Endothelial cell of umbilical vein (primary cell): ENCODE data around the gene SLF2. TPM values are rescaled to one million over a fixed set of nuclear protein-coding genes. Genes with fewer than 3 reads are reported as not detected.

Experiments
- BruUV-seq: library from RNA; stranded (reverse); fragments of 400-500 nt; replicated peaks from 2 replicates; lab custom pipeline; 2021; lab: Mats Ljungman, UMichigan
- CTCF ChIA-PET: fragments of 300-600, 350-600 bp; sonication (Branson Sonifier 250); formaldehyde crosslinking; loops from one replicate; lab custom pipeline; 2021; ENCODE audit warnings: antibody characterized with exemption, inconsistent platforms; lab: Charles Lee
- POLR2A ChIA-PET: fragments of 300-600, 350-600 bp; sonication (Branson Sonifier 250); formaldehyde crosslinking; loops from one replicate; lab custom pipeline; 2021; ENCODE audit warnings: antibody characterized with exemption, inconsistent platforms; lab: Charles Lee
- DNase-seq: peaks from one replicate; pipeline ENCODE4 v3.0.0-alpha.2; 2011; ENCODE audit warnings: low read depth, low spot score
- FAIRE-seq: peaks from 2 replicates; lab custom pipeline; 2011; peaks lifted over from hg19 to GRCh38; lab: Jason Lieb, UNC
- H2AFZ ChIP-seq: 2 replicates; pipeline ENCODE4 v1.6.0; 2012; ENCODE audit warnings: low read depth, low read length, control low read depth, inconsistent platforms
- H3K27ac ChIP-seq: 2 replicates; pipeline ENCODE4 v1.5.1; 2011; ENCODE audit warnings: low read depth, mild to moderate bottlenecking, control low read depth, low read length, moderate library complexity; ENCODE audit not compliant: insufficient read depth
- H3K27me3 ChIP-seq, 2 experiments: 2 replicates each; pipeline versions ENCODE4 v1.6.0 to v1.6.1; 2011; ENCODE audit warnings: low read length in 2 of 2, mixed read lengths in 1 of 2; ENCODE audit not compliant: control insufficient read depth in 2 of 2, insufficient read depth in 2 of 2
- H3K36me3 ChIP-seq, 2 experiments: 2 replicates in 1 of 2; 3 replicates in 1 of 2; pipeline ENCODE4 v1.5.1; 2011; ENCODE audit warnings: low read length in 2 of 2, mild to moderate bottlenecking in 1 of 2, moderate library complexity in 1 of 2; ENCODE audit not compliant: control insufficient read depth in 2 of 2, insufficient read depth in 2 of 2; ENCODE audit errors: extremely low read depth in 1 of 2
- H3K4me1 ChIP-seq: 3 replicates; pipeline ENCODE4 v1.5.1; 2011; ENCODE audit warnings: mild to moderate bottlenecking, low read length; ENCODE audit not compliant: control insufficient read depth, insufficient read depth; ENCODE audit errors: extremely low read depth
- H3K4me2 ChIP-seq: 2 replicates; pipeline ENCODE4 v1.6.1; 2011; ENCODE audit warnings: low read length, control low read depth, mixed read lengths; ENCODE audit not compliant: insufficient read depth
- H3K4me3 ChIP-seq, 3 experiments: fragments of 200-600 bp in 1 of 3; sonication (generic), shearing (Covaris generic) in 1 of 3; replicated peaks in 1 of 3; 2 replicates each; pipeline ENCODE4 v1.5.1; 2011 to 2016; ENCODE audit warnings: control low read depth in 3 of 3, low read length in 3 of 3, mild to moderate bottlenecking in 2 of 3, inconsistent platforms in 1 of 3, low read depth in 1 of 3, moderate library complexity in 1 of 3; ENCODE audit not compliant: insufficient read depth in 1 of 3
- H3K79me2 ChIP-seq: 2 replicates; pipeline ENCODE4 v1.6.0; 2012; ENCODE audit warnings: low read length, inconsistent platforms; ENCODE audit not compliant: control insufficient read depth, insufficient read depth
- H3K9ac ChIP-seq: replicated peaks from 2 replicates; pipeline ENCODE3; 2011; ENCODE audit warnings: low read length, control low read depth; ENCODE audit not compliant: insufficient read depth; ENCODE audit errors: extremely low read depth
- H3K9me1 ChIP-seq: replicated peaks from 3 replicates; pipeline ENCODE4 v1.6.0; 2011; ENCODE audit warnings: mild to moderate bottlenecking, low read length; ENCODE audit not compliant: control insufficient read depth, insufficient read depth; ENCODE audit errors: extremely low read depth
- H3K9me3 ChIP-seq: replicated peaks from 2 replicates; pipeline ENCODE4 v1.5.1; 2012; ENCODE audit warnings: low read length, inconsistent platforms; ENCODE audit not compliant: control insufficient read depth, insufficient read depth
- H4K20me1 ChIP-seq: replicated peaks from 2 replicates; pipeline ENCODE3; 2011; ENCODE audit warnings: mild to moderate bottlenecking, low read length; ENCODE audit not compliant: control insufficient read depth, insufficient read depth; ENCODE audit errors: extremely low read depth
- CTCF ChIP-seq, 2 donors: IDR thresholded peaks; 1 replicate in 1 of 2; 2 replicates in 1 of 2; pipeline ENCODE4 v1.5.1; 2011; ENCODE audit warnings: low read length in 2 of 2, mild to moderate bottlenecking in 2 of 2, moderate library complexity in 2 of 2, control low read depth in 1 of 2, inconsistent platforms in 1 of 2, low read depth in 1 of 2; ENCODE audit not compliant: insufficient read depth in 1 of 2; ENCODE audit errors: extremely low read depth in 1 of 2
- EZH2 ChIP-seq: IDR thresholded peaks from 2 replicates; pipeline ENCODE4 v1.6.1; 2012; ENCODE audit warnings: borderline replicate concordance, low read depth, mild to moderate bottlenecking, moderate library complexity, low read length, inconsistent platforms; ENCODE audit not compliant: severe bottlenecking
- FOS ChIP-seq: IDR thresholded peaks from 2 replicates; pipeline ENCODE4 v1.6.1; 2011; ENCODE audit warnings: mild to moderate bottlenecking, low read length, moderate library complexity, borderline replicate concordance; ENCODE audit not compliant: insufficient read depth
- GATA2 ChIP-seq: IDR thresholded peaks from 2 replicates; pipeline ENCODE4 v1.7.0; 2011; ENCODE audit warnings: low read depth, mild to moderate bottlenecking, moderate library complexity, mixed read lengths, low read length; ENCODE audit not compliant: insufficient read length, insufficient read depth
- JUN ChIP-seq: IDR thresholded peaks from 2 replicates; pipeline ENCODE4 v1.6.1; 2011; ENCODE audit warnings: borderline replicate concordance, low read depth; ENCODE audit not compliant: insufficient read length, insufficient read depth
- MYC ChIP-seq: IDR thresholded peaks from one replicate; pipeline ENCODE4 v1.6.1; 2011; ENCODE audit warnings: mild to moderate bottlenecking, low read depth, low read length
- POLR2A ChIP-seq: IDR thresholded peaks from 2 replicates; pipeline ENCODE4 v1.6.1; 2012; ENCODE audit warnings: low read depth, mild to moderate bottlenecking, control low read depth, low read length
- POLR2AphosphoS5 ChIP-seq: IDR thresholded peaks from 2 replicates; pipeline ENCODE4 v1.6.1; 2012; ENCODE audit warnings: low read depth, mild to moderate bottlenecking, control low read depth, low read length, moderate library complexity; ENCODE audit not compliant: insufficient read depth
- dilution Hi-C: fragments of 300-500 bp; cut with MboI; formaldehyde crosslinking; loops from one replicate; pipeline ENCODE4 v1.15.0; 2019; ENCODE audit warnings: low sequenced_read_pairs; ENCODE audit not compliant: extremely low pct_ligation_motif_present
- intact Hi-C: fragments of 100-400 bp; cut with micrococcal nuclease; formaldehyde crosslinking; loops from one replicate; pipeline ENCODE4 v1.10.0; 2022
- polyA plus RNA-seq, 4 experiments: library from polyadenylated mRNA; depleted of rRNA in 3 of 4; stranded (reverse) in 3 of 4; unstranded in 1 of 4; fragments of >200 nt; gene quantifications; 2 replicates each; pipeline versions ENCODE4 v1.2.1 to v1.2.3, GENCODE V29; 2011 to 2012; ENCODE audit warnings: missing spikeins in 1 of 4
- total RNA-seq: library from RNA; stranded (reverse); gene quantifications from 2 replicates; pipeline ENCODE4 v1.2.3, GENCODE V29; 2021
- TF ChIP-seq, protein P1 (sequence below): IDR thresholded peaks from 2 replicates; pipeline ENCODE4 v1.6.1; 2011; ENCODE audit not compliant: insufficient read depth, insufficient read length

The SLF2 gene
- total and polyA plus RNA-seq, 2 donors (not counting 3 experiments of a cell fraction or from before 2014, with no cell fraction given): 7.5 to 35.5 TPM

- ChIA-PET CTCF (interaction anchor here (1.1 to 3.8 kb wide), 5 partner anchors 203 to 354 kb away, joined by 4 to 17 read pairs (median 7); no protein-coding TSS in a partner anchor), POLR2A (no interaction called here)
- no peaks in the 10 kb centered on the region for H3K9me3 ChIP-seq
- no peak overlapping the region for H3K9ac ChIP-seq
- BruUV-seq: no TSS peak
- H3K4me1 ChIP-seq: no peaks in the 10 kb centered on the region
- no peak overlapping the region for H2AFZ ChIP-seq
- H3K9me1 ChIP-seq: no peaks in the 10 kb centered on the region
- no peak overlapping the region for H3K27ac ChIP-seq
- no peaks in the 10 kb centered on the region for H4K20me1 ChIP-seq
- no peak overlapping the region for H3K4me3 ChIP-seq
- H3K4me2 ChIP-seq: no peak overlapping the region
- FAIRE-seq (no peak), DNase-seq (no peak)
- dilution Hi-C loops: no loop called here
- no peak for TF ChIP-seq FOS
- no peak for TF ChIP-seq POLR2AphosphoS5
- TF ChIP-seq JUN: no peak
- TF ChIP-seq, protein P1, sequence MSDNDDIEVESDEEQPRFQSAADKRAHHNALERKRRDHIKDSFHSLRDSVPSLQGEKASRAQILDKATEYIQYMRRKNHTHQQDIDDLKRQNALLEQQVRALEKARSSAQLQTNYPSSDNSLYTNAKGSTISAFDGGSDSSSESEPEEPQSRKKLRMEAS: no peak
- no peak for TF ChIP-seq EZH2
- no peak for TF ChIP-seq CTCF (IDR thresholded peaks at IDR 0.05; ENCODE audit: extremely low read depth in 1 of 2, insufficient read depth in 1 of 2, low read depth in 1 of 2, low read length in 2 of 2)
- TF ChIP-seq POLR2A: no peak
- no peak for TF ChIP-seq GATA2
- no peak for TF ChIP-seq MYC
- H3K27me3 ChIP-seq: peaks cover 2 to 11% of the 10 kb centered on the region in 2 experiments
- H3K36me3 ChIP-seq: no peaks in the 10 kb centered on the region
- intact Hi-C loops: loop anchor here (5.0 kb wide), 1 partner anchor 46 kb away; no protein-coding TSS in a partner anchor
- H3K79me2 ChIP-seq: no peaks in the 10 kb centered on the region
Measured at GRCh38 chr10:100873146-100873826, 39.5 kb upstream of the SLF2 start.
